DND-41 (cell line): ENCODE measurements around the gene CENPX.
A peak's percentile ranks its signal among the peaks of the same experiment; 100 is the strongest.

Source experiments
- ATAC-seq: fragments of 200-7000 bp; cut with Tn5 transposase; 3 replicates; pipeline ENCODE4 v1.9.1; 2021; ENCODE audit warnings: low read depth; ENCODE audit not compliant: insufficient read depth
- DNase-seq: peaks from one replicate; pipeline ENCODE4 v3.0.0-alpha.2; 2020
- H2AFZ ChIP-seq: 2 replicates; pipeline ENCODE4 v1.6.0; 2012; ENCODE audit warnings: low read depth, low read length
- H3K27ac ChIP-seq: 2 replicates; pipeline ENCODE4 v1.5.1; 2012; ENCODE audit warnings: low read length, inconsistent platforms
- H3K27me3 ChIP-seq: fragments of 200-600 bp; sonication (generic); 2 replicates; pipeline ENCODE4 v1.6.0; 2012; ENCODE audit warnings: low read length, mild to moderate bottlenecking, inconsistent platforms; ENCODE audit not compliant: insufficient read depth, poor library complexity
- H3K36me3 ChIP-seq: 2 replicates; pipeline ENCODE4 v1.5.1; 2012; ENCODE audit warnings: low read length, inconsistent platforms; ENCODE audit not compliant: insufficient read depth
- H3K4me1 ChIP-seq: 2 replicates; pipeline ENCODE4 v1.5.1; 2012; ENCODE audit warnings: mild to moderate bottlenecking, low read length; ENCODE audit not compliant: insufficient read depth
- H3K4me2 ChIP-seq: 2 replicates; pipeline ENCODE4 v1.6.0; 2012; ENCODE audit warnings: mild to moderate bottlenecking, moderate library complexity, low read length, inconsistent platforms; ENCODE audit not compliant: insufficient read depth
- H3K4me3 ChIP-seq, 2 experiments: fragments of 200-600 bp in 1 of 2; shearing (Covaris generic) in 1 of 2; 2 replicates each; pipeline ENCODE4 v1.5.1; 2012 to 2016; ENCODE audit warnings: inconsistent platforms in 2 of 2, low read length in 2 of 2, mild to moderate bottlenecking in 2 of 2, low read depth in 1 of 2, moderate library complexity in 1 of 2
- H3K79me2 ChIP-seq: 2 replicates; pipeline ENCODE4 v1.6.0; 2012; ENCODE audit warnings: low read length, inconsistent platforms; ENCODE audit not compliant: insufficient read depth
- H3K9ac ChIP-seq: 2 replicates; pipeline ENCODE4 v1.6.0; 2012; ENCODE audit warnings: low read depth, mild to moderate bottlenecking, inconsistent platforms, low read length, moderate library complexity
- H3K9me3 ChIP-seq: 2 replicates; pipeline ENCODE4 v1.5.1; 2012; ENCODE audit warnings: low read length, moderate library complexity, mild to moderate bottlenecking, inconsistent platforms; ENCODE audit not compliant: insufficient read depth, severe bottlenecking
- H4K20me1 ChIP-seq: 2 replicates; pipeline ENCODE4 v1.6.0; 2012; ENCODE audit warnings: low read length; ENCODE audit not compliant: insufficient read depth
- CTCF ChIP-seq: IDR thresholded peaks from 2 replicates; pipeline ENCODE4 v1.5.1; 2012; ENCODE audit warnings: borderline replicate concordance, low read length, moderate library complexity, mild to moderate bottlenecking; ENCODE audit not compliant: poor library complexity, severe bottlenecking; ENCODE audit errors: extremely low read depth
- EZH2 ChIP-seq: IDR thresholded peaks from 3 replicates; pipeline ENCODE4 v1.6.1; 2012; ENCODE audit warnings: borderline replicate concordance, low read depth, mild to moderate bottlenecking, moderate library complexity, low read length, inconsistent platforms; ENCODE audit not compliant: severe bottlenecking

The CENPX gene

GRCh38 chr17:82049106-82049505, 26.4 kb upstream of the CENPX start:
- peak overlapping the region; percentile 98; the same call in 1 of the 2 replicates for H3K4me2 ChIP-seq
- DNase-seq, result no peak
- H3K27ac ChIP-seq, result no peak overlapping the region
- ATAC-seq, result no peak
- peaks cover 21% of the 10 kb centered on the region for H4K20me1 ChIP-seq
- H3K4me3 ChIP-seq, result no peak overlapping the region
- no peak for TF ChIP-seq EZH2
- TF ChIP-seq CTCF, result no peak
- no peaks in the 10 kb centered on the region for H3K9me3 ChIP-seq
- H3K9ac ChIP-seq, result no peak overlapping the region
- H3K79me2 ChIP-seq, result peaks cover 32% of the 10 kb centered on the region
- peaks cover 38% of the 10 kb centered on the region for H3K4me1 ChIP-seq
- H3K27me3 ChIP-seq, result no peaks in the 10 kb centered on the region
- no peak overlapping the region for H2AFZ ChIP-seq
- peaks cover 37% of the 10 kb centered on the region for H3K36me3 ChIP-seq

DNA sequence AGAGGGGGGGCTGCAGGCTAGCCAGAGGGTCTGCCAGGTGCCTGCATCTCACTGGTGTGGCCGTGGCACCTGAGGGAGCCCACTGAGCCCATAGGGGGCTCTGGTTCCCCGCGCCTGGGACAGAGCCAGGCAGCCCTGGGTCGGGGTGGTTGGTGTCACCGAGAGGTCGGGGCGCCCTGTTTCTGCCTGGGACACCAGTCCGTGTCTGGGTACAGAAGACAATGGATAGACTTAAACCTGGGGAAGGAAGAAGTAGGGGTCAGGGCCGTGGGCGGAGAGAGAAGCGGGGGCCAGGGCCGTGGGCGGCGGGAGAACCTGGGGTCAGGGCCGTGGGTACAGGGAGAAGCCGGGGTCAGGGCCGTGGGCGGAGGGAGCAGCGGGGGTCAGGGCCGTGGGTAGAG, 25.9 kb upstream of the CENPX start:
- Histone ChIP-seq H3K36me3 (peaks cover 32% of the 10 kb centered on the region), H3K4me3 (no peak overlapping the region), H2AFZ (no peak overlapping the region), H3K9ac (no peak overlapping the region), H3K79me2 (peaks cover 26% of the 10 kb centered on the region), H3K27ac (no peak overlapping the region), H3K27me3 (no peaks in the 10 kb centered on the region), H3K4me2 (no peak overlapping the region), H4K20me1 (peaks cover 16% of the 10 kb centered on the region), H3K9me3 (no peaks in the 10 kb centered on the region), H3K4me1 (peaks cover 33% of the 10 kb centered on the region)
- TF ChIP-seq CTCF (no peak), EZH2 (no peak)
- ATAC-seq, result no peak
- DNase-seq, result no peak

- ATAC-seq (no peak), DNase-seq (no peak)
- H3K4me1 ChIP-seq, result peaks cover 27% of the 10 kb centered on the region
Observed at GRCh38 chr17:82047914-82048570, 25.4 kb upstream of the CENPX start.

More at GRCh38 chr17:82047914-82048570, 25.4 kb upstream of the CENPX start:
- no peaks in the 10 kb centered on the region for H3K9me3 ChIP-seq
- H4K20me1 ChIP-seq, result peaks cover 10% of the 10 kb centered on the region
- no peak overlapping the region for H3K27ac ChIP-seq
- peaks cover 21% of the 10 kb centered on the region for H3K79me2 ChIP-seq
- no peak overlapping the region for H3K9ac ChIP-seq
- no peak overlapping the region for H2AFZ ChIP-seq
- H3K36me3 ChIP-seq, result peaks cover 26% of the 10 kb centered on the region
- H3K27me3 ChIP-seq, result no peaks in the 10 kb centered on the region
- no peak overlapping the region for H3K4me2 ChIP-seq
- no peak overlapping the region for H3K4me3 ChIP-seq
- TF ChIP-seq EZH2 (no peak), CTCF (no peak)
